HG03442 (cell line): ENCODE measurements around the gene LAIR1.
"Not testable (repeated sequence)": the region's sequence is repeated elsewhere in the genome, so short reads cannot be mapped to it uniquely, and the experiment has no call there.

Experiments
- ATAC-seq: cut with Tn5 transposase; IDR thresholded peaks from one replicate; pipeline ENCODE4 v1.9.1; 2021; ENCODE audit warnings: mild to moderate bottlenecking, moderate library complexity; ENCODE audit not compliant: unreplicated experiment

LAIR1 gene

DNA sequence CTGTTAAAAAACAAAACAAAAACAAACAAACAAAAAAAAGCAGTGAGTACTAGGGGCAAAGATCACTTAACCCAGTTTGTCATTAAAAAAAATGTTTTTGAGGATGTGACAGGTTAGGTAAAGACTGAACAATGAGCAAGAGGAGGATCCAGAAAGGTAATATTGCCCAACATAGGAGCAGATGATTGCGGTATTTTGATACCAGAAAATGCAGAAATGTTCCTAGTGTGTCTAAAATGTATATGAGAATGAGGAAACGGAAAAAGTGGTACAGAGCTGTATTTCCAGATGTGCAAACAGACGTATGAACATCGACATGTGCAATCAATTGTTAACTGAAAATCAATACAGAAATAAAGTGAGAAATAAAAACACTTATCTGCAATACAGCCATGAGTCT lies 20.9 kb downstream of the LAIR1 start:
- no peak for ATAC-seq

DNA sequence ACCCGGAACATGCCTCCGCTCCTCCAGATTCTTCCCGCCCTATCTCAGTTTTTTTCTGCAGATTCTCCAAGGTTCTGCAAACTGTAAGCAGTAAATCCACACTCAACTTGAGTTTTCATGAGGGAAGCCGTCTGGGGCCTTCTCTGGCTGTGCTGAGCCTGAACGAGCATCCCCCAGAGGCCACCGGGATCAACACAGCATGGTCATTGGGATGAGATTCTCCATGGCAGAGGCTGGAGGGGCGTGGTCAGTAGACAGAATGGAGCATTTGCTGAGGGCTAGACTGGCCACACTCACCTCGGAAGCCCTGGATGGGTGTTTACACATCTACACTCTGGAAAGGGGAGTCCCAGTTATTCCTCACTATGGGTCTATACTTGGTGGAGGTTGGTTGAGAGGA lies 23.4 kb downstream of the LAIR1 start:
- ATAC-seq = no peak

- no peak for ATAC-seq
Measured at GRCh38 chr19:54339646-54340358, 24.9 kb downstream of the LAIR1 start.

GRCh38 chr19:54338521-54338920 lies 26.2 kb downstream of the LAIR1 start:
- ATAC-seq = no peak

DNA sequence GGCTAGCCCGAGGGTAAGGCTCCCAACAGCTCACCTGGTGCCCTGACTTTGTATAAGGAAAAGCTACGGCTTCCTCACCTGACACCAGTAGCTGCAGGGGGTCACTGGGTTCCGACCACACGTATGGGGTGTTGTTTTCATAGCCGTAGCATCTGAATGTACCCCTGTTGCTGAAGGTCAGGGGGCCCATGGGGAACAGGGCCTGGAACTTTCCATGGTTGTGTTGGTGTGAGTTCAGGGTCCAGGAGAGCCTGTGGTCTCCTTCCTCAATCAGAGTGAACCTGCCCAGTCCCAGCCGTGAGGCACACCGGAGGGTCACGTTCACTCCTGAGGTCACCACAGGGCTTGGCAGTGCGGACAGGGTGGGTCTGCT lies 26.9 kb downstream of the LAIR1 start:
- no peak for ATAC-seq

DNA sequence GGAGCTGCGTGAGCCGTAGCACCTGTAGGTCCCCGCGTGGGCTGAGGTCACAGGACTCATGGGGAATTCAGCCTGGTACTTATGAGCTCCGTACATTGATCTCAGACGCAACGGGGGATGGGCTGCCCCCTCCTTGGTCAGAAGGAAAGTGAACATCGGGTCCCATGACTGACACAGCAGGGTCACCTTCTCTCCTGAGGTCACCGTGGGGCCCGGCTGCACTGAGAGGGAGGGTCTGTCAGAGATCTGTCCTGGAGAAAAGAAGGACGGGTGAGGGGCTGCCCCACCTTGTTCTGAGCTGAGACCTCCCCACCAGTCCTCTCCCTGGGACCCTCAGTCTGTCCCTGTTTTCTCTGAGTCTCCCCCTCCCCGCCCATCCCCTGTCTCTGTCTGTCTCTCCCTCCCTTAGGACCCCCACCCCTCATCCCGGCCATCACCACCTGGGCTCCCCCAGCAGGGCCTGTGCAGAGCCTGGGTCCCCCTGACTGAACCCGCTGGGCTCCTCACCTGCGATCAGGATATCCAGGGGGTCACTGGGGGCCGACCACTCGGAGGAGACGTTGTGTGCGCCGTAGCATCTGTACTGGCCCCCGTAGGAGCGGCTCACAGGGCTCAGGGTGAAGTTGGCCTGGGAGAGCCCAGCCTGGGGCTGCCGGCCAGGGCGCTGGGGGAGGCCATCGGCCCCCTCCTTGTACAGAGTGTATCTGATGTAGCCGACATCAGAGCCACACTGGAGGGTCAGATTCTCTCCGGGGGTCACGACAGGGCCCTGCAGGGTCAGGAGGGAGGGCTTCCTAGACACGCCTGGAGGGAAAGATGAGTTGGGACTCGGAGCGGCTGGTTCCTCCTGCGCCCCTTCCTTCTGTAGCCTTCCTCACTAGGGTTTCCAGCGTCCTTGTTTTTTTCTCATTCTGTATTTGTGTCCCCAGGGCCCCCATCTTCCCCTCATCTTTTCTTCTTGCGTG lies 27.6 kb downstream of the LAIR1 start:
- ATAC-seq = no peak

DNA sequence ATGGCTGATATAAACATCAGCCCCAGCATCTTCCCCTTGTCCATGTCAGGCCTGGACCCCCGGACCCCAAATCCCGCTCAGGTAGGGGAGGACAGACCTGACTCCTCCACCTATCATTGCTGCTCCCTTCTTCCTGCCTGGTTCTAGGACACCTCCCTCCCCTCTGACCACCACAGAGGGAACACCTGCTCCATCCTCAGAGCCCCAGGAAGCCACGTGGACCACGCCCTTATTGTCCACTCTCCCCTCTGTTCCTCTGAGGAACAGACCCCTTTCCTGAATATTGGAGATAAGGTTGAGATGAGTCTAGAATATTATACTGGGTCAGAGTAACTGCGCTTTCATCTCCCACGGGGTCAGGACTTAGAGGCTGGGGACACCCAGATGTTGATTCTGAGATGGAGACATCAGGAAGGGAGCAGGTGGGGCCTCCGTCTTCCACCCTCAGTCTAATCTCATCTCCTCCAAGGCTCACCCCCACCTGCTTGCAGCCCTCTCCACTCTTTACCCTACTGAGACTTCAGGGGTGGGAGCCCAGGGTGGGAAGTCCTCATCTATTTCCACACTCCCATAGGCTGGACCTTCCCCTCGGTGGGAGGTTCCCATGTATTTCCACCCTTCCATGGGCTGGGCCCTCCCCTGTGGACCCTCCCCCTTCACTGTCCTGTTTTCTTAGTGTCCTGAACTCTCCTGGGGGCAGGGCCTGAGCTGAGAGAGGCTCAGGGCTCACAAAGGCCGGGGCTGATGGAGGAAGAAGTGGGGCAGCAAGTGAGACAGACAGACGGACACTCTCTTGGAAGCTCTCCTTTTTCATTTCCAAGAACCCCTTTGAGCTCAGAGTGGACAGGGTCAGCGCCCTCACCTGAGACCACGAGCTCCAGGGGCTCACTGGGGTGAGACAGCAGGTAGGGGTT lies 28.5 kb downstream of the LAIR1 start:
- no peak for ATAC-seq

- no peak for ATAC-seq
Measured at GRCh38 chr19:54335164-54335563, 29.6 kb downstream of the LAIR1 start.

- ATAC-seq = no peak
Measured at GRCh38 chr19:54333586-54334298, 31.0 kb downstream of the LAIR1 start.

DNA sequence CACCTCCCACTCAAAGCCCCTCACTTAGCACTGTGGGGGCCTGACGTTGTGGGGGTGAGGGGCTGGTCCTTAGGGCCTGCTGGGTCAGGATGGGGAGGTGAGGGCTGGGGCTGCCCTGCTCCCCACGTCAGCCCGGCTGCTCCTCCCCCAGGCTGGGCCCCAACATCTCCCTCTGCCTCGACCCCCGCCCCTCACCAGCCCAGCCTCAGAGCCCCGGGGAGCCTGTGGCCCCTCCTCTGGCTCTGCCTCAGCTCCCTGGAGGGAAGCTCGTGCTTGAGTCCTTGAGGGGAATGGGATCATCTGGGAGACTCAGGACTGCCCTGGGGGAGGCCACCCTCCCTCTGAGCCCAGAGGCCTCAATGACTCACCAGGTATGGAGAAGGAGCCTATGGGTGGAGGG lies 32.6 kb downstream of the LAIR1 start:
- ATAC-seq = no peak

DNA sequence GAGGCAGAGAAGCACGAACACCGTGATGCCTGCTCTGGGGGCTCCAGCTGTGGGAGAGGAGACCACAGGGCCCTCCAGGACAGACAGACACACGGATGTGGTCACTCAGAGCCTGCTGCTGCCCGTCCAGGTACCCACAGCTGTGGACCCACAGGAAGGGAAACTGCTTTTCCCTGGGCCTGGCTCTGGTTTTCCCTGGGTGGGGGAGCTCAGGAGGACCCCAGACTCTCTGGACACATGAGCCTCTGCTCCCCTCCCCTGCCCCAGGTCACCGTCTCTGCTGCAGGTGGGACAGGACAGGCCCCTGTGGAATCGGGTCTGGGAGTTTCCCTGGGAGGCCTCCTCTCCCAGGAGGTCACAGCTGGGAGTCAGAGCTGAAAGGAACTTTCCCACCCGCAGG lies 33.1 kb downstream of the LAIR1 start:
- no peak for ATAC-seq

GRCh38 chr19:54329476-54330165 lies 35.1 kb downstream of the LAIR1 start:
- ATAC-seq = no peak

GRCh38 chr19:54328781-54329180 lies 36.0 kb downstream of the LAIR1 start:
- not testable (repeated sequence) for ATAC-seq

DNA sequence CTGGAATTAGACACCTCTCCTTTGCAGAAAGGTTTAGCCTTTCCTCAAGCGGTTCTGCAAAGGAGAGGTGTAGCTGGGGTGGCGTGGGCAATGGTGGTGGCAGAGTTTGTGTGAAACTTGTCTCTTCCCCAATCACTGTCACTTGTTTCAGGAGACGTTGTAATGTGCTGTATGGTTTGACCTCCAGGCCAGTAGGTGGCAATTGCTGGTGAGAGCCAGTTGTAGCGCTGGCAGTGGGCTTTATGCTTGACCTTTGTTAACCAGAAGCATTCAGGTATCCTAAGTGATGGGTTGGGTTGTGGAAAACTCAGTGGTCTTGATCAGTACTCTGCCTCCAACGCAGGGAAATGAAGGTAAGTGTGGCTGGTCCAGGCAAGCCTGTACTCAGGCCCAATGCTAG lies 39.1 kb downstream of the LAIR1 start:
- ATAC-seq = no peak

- no peak for ATAC-seq
Measured at GRCh38 chr19:54325194-54325621, 39.5 kb downstream of the LAIR1 start.

DNA sequence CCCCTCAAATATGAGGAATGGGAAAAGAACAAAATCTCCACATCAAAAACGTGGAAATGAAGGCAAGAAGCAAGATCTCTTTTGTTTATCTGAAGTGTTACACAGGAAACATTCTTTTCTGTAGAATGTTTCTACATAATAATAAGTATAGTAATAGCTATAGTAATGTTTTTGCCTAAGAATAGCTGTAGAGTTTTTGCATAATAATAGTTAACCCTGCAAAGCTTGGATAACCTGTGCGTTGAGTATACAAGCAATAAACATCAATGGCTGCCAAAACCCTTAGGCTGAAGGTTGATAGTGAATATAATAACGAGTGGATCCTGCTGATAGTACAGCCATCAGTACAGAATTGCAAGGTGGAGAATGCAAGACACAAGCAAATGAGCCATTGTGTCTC lies 40.7 kb downstream of the LAIR1 start:
- no peak for ATAC-seq

DNA sequence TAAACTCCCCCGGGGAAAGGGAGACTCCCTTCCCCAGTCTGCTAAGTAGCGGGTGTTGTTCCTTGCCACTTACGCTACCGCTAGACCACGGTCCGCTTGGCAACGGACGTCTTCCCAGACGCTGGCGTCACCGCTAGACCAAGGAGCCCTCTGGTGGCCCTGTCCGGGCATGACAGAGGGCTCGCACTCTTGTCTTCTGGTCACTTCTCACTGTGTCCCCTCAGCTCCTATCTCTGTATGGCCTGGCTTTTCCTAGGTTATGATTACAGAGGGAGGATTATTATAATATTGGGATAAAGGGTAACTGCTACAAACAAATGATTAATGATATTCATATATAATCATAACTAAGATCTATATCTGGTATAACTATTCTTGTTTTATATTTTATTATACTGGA lies 41.8 kb downstream of the LAIR1 start:
- not testable (repeated sequence) for ATAC-seq

GRCh38 chr19:54322295-54322694 lies 42.4 kb downstream of the LAIR1 start:
- not testable (repeated sequence) for ATAC-seq

GRCh38 chr19:54319892-54320670 lies 44.6 kb downstream of the LAIR1 start:
- no peak for ATAC-seq
